ENCODE data around the gene SYTL3.
"Not testable (repeated sequence)": the region's sequence is repeated elsewhere in the genome, so short reads cannot be mapped to it uniquely, and the experiment has no call there.

SYTL3 gene

GRCh38 chr6:158642097-158642601 lies 7.7 kb upstream of the SYTL3 start:
- DNase-seq, result peak; percentile 91

GRCh38 chr6:158643836-158644230 lies 6.0 kb upstream of the SYTL3 start:
- peak; percentile 58 for DNase-seq

GRCh38 chr6:158644231-158645063 lies 5.4 kb upstream of the SYTL3 start, which contains the start of gene DYNLT1:
Gene DYNLT1 (minus strand): TSS chr6:158644743. CDS start chr6:158644708, 35 bp downstream.
- DNase-seq, result peak; percentile 95

- peak; percentile 41 for DNase-seq
These were observed 4.5 kb upstream of the SYTL3 start for GRCh38 chr6:158645064-158646022.

- DNase-seq, result no peak
These were observed 3.6 kb upstream of the SYTL3 start for GRCh38 chr6:158646023-158646910.

- DNase-seq, result peak; percentile 34
These were observed 2.4 kb upstream of the SYTL3 start for GRCh38 chr6:158647501-158647900.

GRCh38 chr6:158648682-158649131 lies 1.1 kb upstream of the SYTL3 start:
- DNase-seq, result peak; percentile 21

GRCh38 chr6:158651981-158652737 lies 2.3 kb downstream of the SYTL3 start:
- not testable (repeated sequence) for DNase-seq

- no peak for DNase-seq
These were observed 3.9 kb downstream of the SYTL3 start for GRCh38 chr6:158653577-158654354.

- DNase-seq, result peak; percentile 60
These were observed 4.6 kb downstream of the SYTL3 start for GRCh38 chr6:158654498-158654897.

GRCh38 chr6:158654960-158655489 lies 5.2 kb downstream of the SYTL3 start:
- DNase-seq, result no peak

- DNase-seq, result no peak
These were observed 6.0 kb downstream of the SYTL3 start for GRCh38 chr6:158655569-158656450.

GRCh38 chr6:158656986-158657385 lies 7.1 kb downstream of the SYTL3 start:
- peak; percentile 66 for DNase-seq

GRCh38 chr6:158660333-158660754 lies 10.5 kb downstream of the SYTL3 start:
- peak; percentile 49 for DNase-seq

GRCh38 chr6:158661156-158661685 lies 11.4 kb downstream of the SYTL3 start:
- DNase-seq, result no peak

- no peak for DNase-seq
These were observed 12.7 kb downstream of the SYTL3 start for GRCh38 chr6:158662607-158662953.

GRCh38 chr6:158662954-158663624 lies 13.2 kb downstream of the SYTL3 start:
- no peak for DNase-seq

- no peak for DNase-seq
These were observed 13.8 kb downstream of the SYTL3 start for GRCh38 chr6:158663625-158664165.

Measured in NCI-H82 (cell line).